Ectodermal cell (in vitro differentiated cells): ENCODE results near the gene GOLIM4.

Source experiments
- H3K27ac ChIP-seq: 2 replicates; pipeline ENCODE4 v1.7.0; 2013; ENCODE audit warnings: mild to moderate bottlenecking, low read depth, low read length; ENCODE audit not compliant: insufficient read depth, poor library complexity, severe bottlenecking
- H3K27me3 ChIP-seq: 2 replicates; pipeline ENCODE4 v1.7.0; 2013; ENCODE audit warnings: mild to moderate bottlenecking, low read length; ENCODE audit not compliant: insufficient read depth, control insufficient read depth, poor library complexity, severe bottlenecking
- H3K36me3 ChIP-seq: one replicate; pipeline ENCODE4 v1.7.0; 2013; ENCODE audit warnings: low read length; ENCODE audit not compliant: control insufficient read depth, insufficient read depth
- H3K4me1 ChIP-seq: one replicate; pipeline ENCODE4 v1.7.0; 2013; ENCODE audit warnings: low read length; ENCODE audit not compliant: control insufficient read depth, insufficient read depth
- H3K4me3 ChIP-seq: 2 replicates; pipeline ENCODE4 v1.7.0; 2013; ENCODE audit warnings: low read depth, low read length, control low read depth; ENCODE audit not compliant: insufficient read depth
- H3K9me3 ChIP-seq: 2 replicates; pipeline ENCODE4 v1.7.0; 2013; ENCODE audit warnings: mild to moderate bottlenecking, low read length, moderate library complexity; ENCODE audit not compliant: control insufficient read depth
- WGBS, 2 experiments: methylation state at CpG; one replicate each; pipeline ENCODE4 v1.1.7; 2013; ENCODE audit warnings: missing lambda C conversion rate in 2 of 2; 5-methylcytosine and 5-hydroxymethylcytosine counted together

The GOLIM4 gene

GRCh38 chr3:167978071-167978470, 117.7 kb downstream of the GOLIM4 start:
- H3K27me3 ChIP-seq = no peaks in the 10 kb centered on the region
- H3K27ac ChIP-seq = no peak overlapping the region
- no peaks in the 10 kb centered on the region for H3K9me3 ChIP-seq
- H3K36me3 ChIP-seq = no peaks in the 10 kb centered on the region
- H3K4me1 ChIP-seq = no peaks in the 10 kb centered on the region
- WGBS, 2 experiments = 90 to 96% methylated on average over 3 of the region's 3 CpGs
- H3K4me3 ChIP-seq = no peak overlapping the region

DNA sequence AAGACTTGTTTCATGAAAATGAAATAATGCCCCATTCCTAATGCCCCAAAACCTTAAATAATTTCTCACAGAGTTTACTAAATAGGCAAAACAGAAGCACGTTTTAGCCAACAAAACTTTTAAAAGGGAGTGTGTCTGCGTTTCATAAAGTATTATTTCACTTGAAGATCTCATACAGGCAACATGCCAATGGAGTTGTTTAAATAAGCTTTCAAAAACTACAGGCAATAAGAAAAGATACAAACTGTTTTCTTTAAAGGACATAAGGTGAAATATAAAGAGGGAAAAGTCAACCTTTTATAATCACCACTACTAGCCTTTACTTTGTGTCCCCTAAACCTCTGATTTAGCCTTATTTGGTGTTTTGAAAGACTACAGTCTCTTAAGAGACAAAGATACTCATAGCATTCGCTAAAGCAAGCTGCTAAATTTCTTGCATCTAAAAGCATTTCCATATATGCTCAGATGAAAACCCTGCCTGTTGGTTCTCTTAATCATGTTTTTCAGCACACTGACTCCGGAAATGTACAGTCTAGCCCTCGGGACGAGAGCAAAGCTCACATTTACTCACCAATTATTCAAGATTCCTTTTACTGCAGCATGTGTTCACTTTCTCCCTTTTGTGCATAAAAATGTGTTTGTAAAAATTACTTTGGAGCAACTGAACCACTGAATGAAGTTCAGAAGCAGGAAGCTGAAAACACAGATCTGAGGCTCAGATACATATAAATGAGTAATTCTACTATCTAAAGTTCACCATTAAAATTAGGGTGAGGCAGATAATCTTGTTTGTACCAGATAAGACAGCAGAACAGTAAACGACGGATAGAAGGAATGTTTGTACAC, 119.0 kb downstream of the GOLIM4 start:
- no peaks in the 10 kb centered on the region for H3K9me3 ChIP-seq
- H3K4me3 ChIP-seq = no peak overlapping the region
- WGBS, 2 experiments = 92 to 95% methylated on average over 8 of the region's 8 CpGs
- H3K27ac ChIP-seq = no peak overlapping the region
- no peaks in the 10 kb centered on the region for H3K27me3 ChIP-seq
- no peaks in the 10 kb centered on the region for H3K4me1 ChIP-seq
- H3K36me3 ChIP-seq = no peaks in the 10 kb centered on the region

GRCh38 chr3:167973901-167974300, 121.8 kb downstream of the GOLIM4 start:
- H3K27me3 ChIP-seq = no peaks in the 10 kb centered on the region
- no peaks in the 10 kb centered on the region for H3K9me3 ChIP-seq

DNA sequence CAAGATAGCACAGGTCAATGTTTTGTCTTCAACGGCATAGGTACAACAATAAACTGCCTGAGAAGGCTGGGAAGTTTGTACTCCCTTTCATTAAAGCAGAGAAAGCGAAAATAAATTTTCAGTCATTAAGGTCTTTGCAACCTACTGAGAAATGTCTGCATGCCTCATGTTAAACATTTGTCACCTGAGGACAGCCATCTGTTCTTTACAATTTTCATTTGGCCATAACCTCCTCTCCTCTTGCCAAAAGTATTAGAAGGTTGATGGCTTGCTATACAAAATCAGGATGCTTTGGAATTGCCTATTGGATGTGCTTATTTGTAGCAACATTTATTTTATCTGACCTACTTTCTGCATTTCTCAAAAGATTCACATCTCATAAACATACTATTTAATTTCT, 122.7 kb downstream of the GOLIM4 start:
- H3K36me3 ChIP-seq = no peaks in the 10 kb centered on the region
- 89 to 93% methylated on average over 2 of the region's 2 CpGs for WGBS, 2 experiments
- H3K27me3 ChIP-seq = no peaks in the 10 kb centered on the region
- H3K9me3 ChIP-seq = no peaks in the 10 kb centered on the region
- no peaks in the 10 kb centered on the region for H3K4me1 ChIP-seq
- no peak overlapping the region for H3K4me3 ChIP-seq
- no peak overlapping the region for H3K27ac ChIP-seq

More at GRCh38 chr3:167973901-167974300, 121.8 kb downstream of the GOLIM4 start:
- Histone ChIP-seq H3K27ac (no peak overlapping the region), H3K36me3 (no peaks in the 10 kb centered on the region), H3K4me1 (no peaks in the 10 kb centered on the region), H3K4me3 (no peak overlapping the region)

GRCh38 chr3:167972502-167972901, 123.2 kb downstream of the GOLIM4 start:
- Histone ChIP-seq H3K4me3 (no peak overlapping the region), H3K9me3 (no peaks in the 10 kb centered on the region), H3K27me3 (no peaks in the 10 kb centered on the region), H3K27ac (no peak overlapping the region), H3K36me3 (no peaks in the 10 kb centered on the region), H3K4me1 (no peaks in the 10 kb centered on the region)
- 88 to 92% methylated on average over 2 of the region's 3 CpGs for WGBS, 2 experiments

GRCh38 chr3:167969548-167969947, 126.2 kb downstream of the GOLIM4 start:
- Histone ChIP-seq H3K27me3 (no peaks in the 10 kb centered on the region), H3K36me3 (no peaks in the 10 kb centered on the region), H3K9me3 (no peaks in the 10 kb centered on the region), H3K4me3 (no peak overlapping the region), H3K4me1 (no peaks in the 10 kb centered on the region), H3K27ac (no peak overlapping the region)
- WGBS, 2 experiments = 100% methylated on average over 1 of the region's 1 CpG; no CpG with 5 or more reads in 1 of the 2 experiments

GRCh38 chr3:167967257-167968036, 128.3 kb downstream of the GOLIM4 start:
- no peak overlapping the region for H3K27ac ChIP-seq
- H3K4me1 ChIP-seq = no peaks in the 10 kb centered on the region
- no peaks in the 10 kb centered on the region for H3K27me3 ChIP-seq
- H3K4me3 ChIP-seq = no peak overlapping the region
- H3K36me3 ChIP-seq = no peaks in the 10 kb centered on the region
- no peaks in the 10 kb centered on the region for H3K9me3 ChIP-seq
- WGBS, 2 experiments = 92 to 95% methylated on average over 3 to 4 of the region's 5 CpGs
